ENCODE measurements around the gene ARMC5.

DNA sequence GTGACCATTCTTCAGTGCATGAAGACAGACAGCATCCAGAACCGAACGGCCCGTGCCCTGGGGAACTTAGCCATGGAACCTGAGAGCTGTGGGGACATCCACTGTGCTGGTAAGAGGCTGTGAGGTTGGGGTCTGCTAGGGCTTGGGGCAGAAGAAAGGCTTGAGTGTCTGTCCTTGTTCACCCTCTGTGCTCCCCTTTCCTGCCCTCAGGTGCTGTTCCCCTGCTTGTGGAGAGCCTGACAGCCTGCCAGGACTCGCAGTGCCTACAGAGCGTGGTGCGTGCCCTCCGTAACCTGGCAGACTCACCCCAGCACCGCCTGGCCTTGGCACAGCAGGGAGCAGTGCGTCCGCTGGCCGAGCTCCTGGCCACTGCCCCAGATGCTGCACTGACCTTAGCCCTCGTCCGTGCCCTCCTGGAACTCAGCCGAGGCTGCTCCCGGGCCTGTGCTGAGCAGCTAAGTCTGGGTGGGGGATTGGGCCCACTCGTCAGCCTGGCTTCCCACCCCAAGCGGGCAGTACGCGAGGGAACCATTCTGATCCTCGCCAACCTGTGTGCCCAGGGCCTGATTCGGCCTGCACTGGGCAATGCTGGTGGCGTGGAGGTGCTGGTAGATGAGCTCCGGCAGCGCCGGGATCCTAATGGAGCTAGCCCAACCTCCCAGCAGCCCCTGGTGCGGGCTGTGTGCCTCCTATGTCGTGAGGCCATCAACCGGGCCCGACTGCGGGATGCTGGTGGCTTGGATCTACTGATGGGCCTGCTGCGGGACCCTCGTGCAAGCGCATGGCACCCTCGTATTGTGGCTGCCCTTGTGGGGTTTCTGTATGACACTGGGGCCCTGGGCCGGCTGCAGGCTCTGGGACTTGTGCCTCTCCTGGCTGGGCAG, 2.9 kb downstream of the ARMC5 start:
- TF ChIP-seq, protein P1, sequence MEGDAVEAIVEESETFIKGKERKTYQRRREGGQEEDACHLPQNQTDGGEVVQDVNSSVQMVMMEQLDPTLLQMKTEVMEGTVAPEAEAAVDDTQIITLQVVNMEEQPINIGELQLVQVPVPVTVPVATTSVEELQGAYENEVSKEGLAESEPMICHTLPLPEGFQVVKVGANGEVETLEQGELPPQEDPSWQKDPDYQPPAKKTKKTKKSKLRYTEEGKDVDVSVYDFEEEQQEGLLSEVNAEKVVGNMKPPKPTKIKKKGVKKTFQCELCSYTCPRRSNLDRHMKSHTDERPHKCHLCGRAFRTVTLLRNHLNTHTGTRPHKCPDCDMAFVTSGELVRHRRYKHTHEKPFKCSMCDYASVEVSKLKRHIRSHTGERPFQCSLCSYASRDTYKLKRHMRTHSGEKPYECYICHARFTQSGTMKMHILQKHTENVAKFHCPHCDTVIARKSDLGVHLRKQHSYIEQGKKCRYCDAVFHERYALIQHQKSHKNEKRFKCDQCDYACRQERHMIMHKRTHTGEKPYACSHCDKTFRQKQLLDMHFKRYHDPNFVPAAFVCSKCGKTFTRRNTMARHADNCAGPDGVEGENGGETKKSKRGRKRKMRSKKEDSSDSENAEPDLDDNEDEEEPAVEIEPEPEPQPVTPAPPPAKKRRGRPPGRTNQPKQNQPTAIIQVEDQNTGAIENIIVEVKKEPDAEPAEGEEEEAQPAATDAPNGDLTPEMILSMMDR (IDR thresholded peaks at IDR 0.05): no peak
- TF ChIP-seq POLR2A (IDR thresholded peaks at IDR 0.05) (no peak), EP300 (IDR thresholded peaks at IDR 0.05) (no peak)

All from stomach (tissue), 4 donors.